Fibroblast of lung (primary cell): ENCODE measurements around the gene PATJ. TPM values are rescaled to one million over a fixed set of nuclear protein-coding genes. Genes with fewer than 3 reads are reported as not detected.

ENCODE experiments used
- DNase-seq, 2 donors: peaks; one replicate each; pipeline versions ENCODE4 v3.0.0 to v3.0.0-alpha.2; 2010; ENCODE audit warnings: low read depth in 2 of 2
- H2AFZ ChIP-seq: 2 replicates; pipeline ENCODE4 v1.5.1; 2012; ENCODE audit warnings: low read length, control low read depth, inconsistent platforms
- H3K27ac ChIP-seq: 2 replicates; pipeline ENCODE4 v1.5.1; 2011; ENCODE audit warnings: low read length, control low read depth; ENCODE audit not compliant: insufficient read depth
- H3K27me3 ChIP-seq: 2 replicates; pipeline ENCODE4 v1.5.1; 2011; ENCODE audit warnings: mild to moderate bottlenecking, low read length; ENCODE audit not compliant: control insufficient read depth, insufficient read depth
- H3K36me3 ChIP-seq: 2 replicates; pipeline ENCODE4 v1.5.1; 2011; ENCODE audit warnings: low read length; ENCODE audit not compliant: control insufficient read depth, insufficient read depth
- H3K4me1 ChIP-seq: 2 replicates; pipeline ENCODE4 v1.5.1; 2011; ENCODE audit warnings: low read length; ENCODE audit not compliant: control insufficient read depth, insufficient read depth; ENCODE audit errors: extremely low read depth
- H3K4me2 ChIP-seq: 2 replicates; pipeline ENCODE4 v1.5.1; 2011; ENCODE audit warnings: low read length, control low read depth; ENCODE audit not compliant: insufficient read depth; ENCODE audit errors: extremely low read depth
- H3K4me3 ChIP-seq, 4 experiments: fragments of 200-600 bp in 1 of 4; sonication (generic) in 1 of 4; replicated peaks in 1 of 4; 2 replicates each; pipeline ENCODE4 v1.5.1; 2011 to 2016; ENCODE audit warnings: low read length in 4 of 4, low read depth in 3 of 4, mild to moderate bottlenecking in 3 of 4, control low read depth in 2 of 4, inconsistent platforms in 1 of 4, mixed read lengths in 1 of 4; ENCODE audit not compliant: insufficient read depth in 1 of 4; ENCODE audit errors: control extremely low read depth in 1 of 4
- H3K79me2 ChIP-seq: 2 replicates; pipeline ENCODE4 v1.5.1; 2012; ENCODE audit warnings: mild to moderate bottlenecking, low read length, inconsistent platforms; ENCODE audit not compliant: control insufficient read depth, insufficient read depth
- H3K9ac ChIP-seq: 2 replicates; pipeline ENCODE4 v1.5.1; 2011; ENCODE audit warnings: mild to moderate bottlenecking, low read length, control low read depth; ENCODE audit not compliant: insufficient read depth
- H3K9me3 ChIP-seq: 2 replicates; pipeline ENCODE4 v1.5.1; 2012; ENCODE audit warnings: low read depth, low read length; ENCODE audit not compliant: control insufficient read depth, insufficient read depth
- H4K20me1 ChIP-seq: 2 replicates; pipeline ENCODE4 v1.5.1; 2011; ENCODE audit warnings: low read length; ENCODE audit not compliant: control insufficient read depth, insufficient read depth; ENCODE audit errors: extremely low read depth
- EZH2 ChIP-seq: IDR thresholded peaks from 2 replicates; pipeline ENCODE4 v1.5.1; 2012; ENCODE audit warnings: low read length, control low read depth, mild to moderate bottlenecking; ENCODE audit errors: missing control alignments
- polyA plus RNA-seq, 2 donors: library from polyadenylated mRNA; depleted of rRNA in 1 of 2; stranded (reverse) in 1 of 2; unstranded in 1 of 2; fragments of >200 nt; gene quantifications; 2 replicates each; pipeline ENCODE4 v1.2.1, GENCODE V29; 2011 to 2012; ENCODE audit warnings: missing spikeins in 1 of 2
- total RNA-seq: library from RNA; depleted of rRNA; stranded (reverse); fragments of >200 nt; gene quantifications from 2 replicates; pipeline ENCODE4 v1.2.1, GENCODE V29; 2014
- TF ChIP-seq, protein P1 (sequence below), 2 donors: IDR thresholded peaks in 1 of 2; conservative IDR thresholded peaks in 1 of 2; 1 replicate in 1 of 2; 2 replicates in 1 of 2; pipeline ENCODE4 v1.5.1; 2011 to 2012; ENCODE audit warnings: low read length in 2 of 2, control low read depth in 1 of 2, inconsistent platforms in 1 of 2, low read depth in 1 of 2, mild to moderate bottlenecking in 1 of 2

Gene PATJ
- total and polyA plus RNA-seq, 2 donors (not counting 1 experiment from before 2014, with no cell fraction given), result 2.5 to 12.4 TPM

DNA sequence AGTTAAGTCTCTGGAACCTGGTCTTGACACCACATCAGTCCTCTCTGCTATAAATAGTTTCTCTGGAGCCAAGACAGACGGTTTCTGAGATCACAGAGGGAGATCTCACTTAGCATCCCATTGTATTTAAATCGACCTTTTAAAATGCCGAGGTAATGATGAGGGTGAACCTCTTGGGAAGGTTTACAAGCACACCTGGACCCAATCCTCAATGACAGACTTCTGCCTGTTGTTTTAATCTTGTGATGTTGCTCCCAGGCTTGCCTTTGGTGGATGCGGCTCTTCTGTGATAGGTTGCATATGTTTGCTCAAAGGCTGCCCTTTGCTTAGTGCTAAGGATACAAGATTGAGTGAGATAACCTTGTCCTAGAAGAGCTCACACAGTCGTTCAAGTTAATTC is 347.7 kb downstream of the PATJ start:
- Histone ChIP-seq H2AFZ (no peak overlapping the region), H4K20me1 (no peaks in the 10 kb centered on the region), H3K9me3 (no peaks in the 10 kb centered on the region), H3K36me3 (no peaks in the 10 kb centered on the region), H3K9ac (no peak overlapping the region), H3K4me1 (no peaks in the 10 kb centered on the region), H3K27me3 (no peaks in the 10 kb centered on the region), H3K79me2 (no peaks in the 10 kb centered on the region), H3K4me3 (no peak overlapping the region), H3K27ac (no peak overlapping the region), H3K4me2 (no peak overlapping the region)
- TF ChIP-seq EZH2, result no peak
- TF ChIP-seq, protein P1, sequence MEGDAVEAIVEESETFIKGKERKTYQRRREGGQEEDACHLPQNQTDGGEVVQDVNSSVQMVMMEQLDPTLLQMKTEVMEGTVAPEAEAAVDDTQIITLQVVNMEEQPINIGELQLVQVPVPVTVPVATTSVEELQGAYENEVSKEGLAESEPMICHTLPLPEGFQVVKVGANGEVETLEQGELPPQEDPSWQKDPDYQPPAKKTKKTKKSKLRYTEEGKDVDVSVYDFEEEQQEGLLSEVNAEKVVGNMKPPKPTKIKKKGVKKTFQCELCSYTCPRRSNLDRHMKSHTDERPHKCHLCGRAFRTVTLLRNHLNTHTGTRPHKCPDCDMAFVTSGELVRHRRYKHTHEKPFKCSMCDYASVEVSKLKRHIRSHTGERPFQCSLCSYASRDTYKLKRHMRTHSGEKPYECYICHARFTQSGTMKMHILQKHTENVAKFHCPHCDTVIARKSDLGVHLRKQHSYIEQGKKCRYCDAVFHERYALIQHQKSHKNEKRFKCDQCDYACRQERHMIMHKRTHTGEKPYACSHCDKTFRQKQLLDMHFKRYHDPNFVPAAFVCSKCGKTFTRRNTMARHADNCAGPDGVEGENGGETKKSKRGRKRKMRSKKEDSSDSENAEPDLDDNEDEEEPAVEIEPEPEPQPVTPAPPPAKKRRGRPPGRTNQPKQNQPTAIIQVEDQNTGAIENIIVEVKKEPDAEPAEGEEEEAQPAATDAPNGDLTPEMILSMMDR (conservative IDR thresholded peaks at IDR 0.05 in 1 of 2, IDR thresholded peaks at IDR 0.05 in 1 of 2; ENCODE audit: low read depth in 1 of 2, low read length in 2 of 2), result no peak
- DNase-seq, result no peak

DNA sequence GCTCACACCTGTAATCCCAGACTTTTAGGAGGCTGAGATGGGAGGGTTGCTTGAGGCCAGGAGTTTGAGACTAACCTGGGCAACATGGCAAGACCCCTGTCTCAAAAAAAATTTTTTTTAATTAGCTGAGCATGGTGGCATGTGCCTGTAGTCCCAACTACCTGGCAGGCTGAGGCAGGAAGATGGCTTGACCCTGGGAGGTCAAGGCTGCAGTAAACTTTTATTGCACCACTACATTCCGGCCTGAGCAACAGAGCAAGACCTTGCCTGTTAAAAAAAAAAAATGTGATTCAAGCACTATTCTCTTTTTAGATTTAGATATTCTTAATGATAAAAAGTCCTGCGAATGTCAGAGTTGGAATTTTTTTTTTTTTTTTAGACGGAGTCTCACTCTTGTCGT is 349.8 kb downstream of the PATJ start:
- Histone ChIP-seq H3K27ac (no peak overlapping the region), H3K4me3 (no peak overlapping the region), H3K27me3 (no peaks in the 10 kb centered on the region), H3K79me2 (no peaks in the 10 kb centered on the region), H2AFZ (no peak overlapping the region), H4K20me1 (no peaks in the 10 kb centered on the region), H3K4me2 (no peak overlapping the region), H3K4me1 (no peaks in the 10 kb centered on the region), H3K36me3 (no peaks in the 10 kb centered on the region), H3K9ac (no peak overlapping the region), H3K9me3 (no peaks in the 10 kb centered on the region)
- DNase-seq, result no peak
- TF ChIP-seq, protein P1 (conservative IDR thresholded peaks at IDR 0.05 in 1 of 2, IDR thresholded peaks at IDR 0.05 in 1 of 2; ENCODE audit: low read depth in 1 of 2, low read length in 2 of 2), result no peak
- TF ChIP-seq EZH2, result no peak

DNA sequence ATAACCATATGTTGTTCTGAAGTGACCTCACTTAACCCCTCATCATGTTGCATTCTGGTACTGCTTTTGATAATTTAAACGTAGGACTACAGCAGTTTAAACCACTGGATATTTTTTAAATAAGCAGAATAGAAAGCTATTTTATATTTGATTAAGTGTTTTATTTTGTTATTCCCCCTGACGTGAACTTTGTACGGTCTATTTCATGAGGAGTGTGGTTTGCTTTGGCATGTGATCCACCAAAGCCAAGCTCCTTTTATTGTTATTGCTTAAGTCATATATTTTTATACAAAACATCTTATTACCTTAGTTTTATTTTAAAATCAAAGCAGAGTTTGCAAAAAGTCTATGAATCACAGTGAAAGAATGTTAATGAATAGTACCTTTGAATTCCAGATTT is 351.0 kb downstream of the PATJ start:
- H3K27me3 ChIP-seq, result no peaks in the 10 kb centered on the region
- no peaks in the 10 kb centered on the region for H3K4me1 ChIP-seq
- H4K20me1 ChIP-seq, result no peaks in the 10 kb centered on the region
- TF ChIP-seq, protein P1 (conservative IDR thresholded peaks at IDR 0.05 in 1 of 2, IDR thresholded peaks at IDR 0.05 in 1 of 2; ENCODE audit: low read depth in 1 of 2, low read length in 2 of 2), result no peak
- TF ChIP-seq EZH2, result no peak
- H3K79me2 ChIP-seq, result no peaks in the 10 kb centered on the region
- no peaks in the 10 kb centered on the region for H3K9me3 ChIP-seq
- no peak overlapping the region for H2AFZ ChIP-seq
- H3K27ac ChIP-seq, result no peak overlapping the region
- no peak overlapping the region for H3K9ac ChIP-seq
- DNase-seq, result peak in 1 of 2 donors; percentile 39
- no peak overlapping the region for H3K4me2 ChIP-seq
- no peak overlapping the region for H3K4me3 ChIP-seq
- no peaks in the 10 kb centered on the region for H3K36me3 ChIP-seq
